ENCODE measurements around the gene CD70. TPM values are rescaled to one million over a fixed set of nuclear protein-coding genes. Genes with fewer than 3 reads are reported as not detected.

The CD70 gene
- total RNA-seq, 3 donors from 2014 or later = not detected

DNA sequence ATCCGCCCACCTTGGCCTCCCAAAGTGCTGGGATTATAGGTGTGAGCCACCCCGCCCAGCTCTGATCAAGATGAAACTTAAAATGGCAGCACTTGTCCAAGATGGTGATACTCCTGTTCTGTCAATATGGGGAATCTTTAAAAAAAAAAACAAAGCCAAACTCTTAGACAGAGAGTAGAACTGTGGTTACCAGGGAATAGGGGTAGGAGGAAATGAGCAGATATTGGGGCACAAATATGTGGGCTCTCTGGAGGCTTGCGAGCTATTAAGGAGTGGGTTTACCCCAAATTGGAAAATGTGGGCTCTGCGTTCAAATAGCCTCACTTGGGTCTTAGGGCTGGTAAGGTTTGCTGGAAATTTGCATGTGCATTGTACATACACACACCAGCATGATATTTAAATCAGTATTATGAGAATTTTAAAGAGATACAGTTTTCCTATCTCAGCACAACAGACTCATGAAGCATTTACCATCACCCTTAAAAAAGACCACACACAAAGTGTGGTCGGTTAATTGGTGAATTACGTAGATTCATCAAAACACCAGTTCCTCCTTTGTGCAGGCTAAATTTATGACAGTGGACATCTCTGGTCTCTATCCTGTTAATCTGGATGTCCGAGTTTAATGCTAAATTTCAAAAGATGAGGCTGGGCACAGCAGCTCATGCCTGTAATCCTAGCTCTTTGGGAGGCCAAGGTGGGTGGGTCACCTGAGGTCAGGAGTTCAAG, 11.3 kb downstream of the CD70 start:
- Histone ChIP-seq H3K9me3 (no peaks in the 10 kb centered on the region), H3K36me3 (no peaks in the 10 kb centered on the region), H3K4me1 (no peaks in the 10 kb centered on the region), H3K27ac (no peak overlapping the region), H3K27me3 (peaks cover 0 to 15% of the 10 kb centered on the region in 2 donors), H3K4me3 (no peak overlapping the region)
- TF ChIP-seq POLR2AphosphoS5 (IDR thresholded peaks at IDR 0.05) = no peak
- TF ChIP-seq POLR2A (IDR thresholded peaks at IDR 0.05) = no peak
- no peak for TF ChIP-seq CTCF (IDR thresholded peaks at IDR 0.05)
- no peak for DNase-seq (ENCODE audit: low spot score in 2 of 2)
- intact Hi-C loops (cut with DNase I; ENCODE audit: low total_unique reads) = no loop called here

- Histone ChIP-seq H3K27me3 (peaks cover 0 to under 1% of the 10 kb centered on the region in 2 donors), H3K4me1 (no peaks in the 10 kb centered on the region), H3K27ac (no peak overlapping the region), H3K36me3 (no peaks in the 10 kb centered on the region), H3K9me3 (no peaks in the 10 kb centered on the region), H3K4me3 (no peak overlapping the region)
- DNase-seq (ENCODE audit: low spot score in 2 of 2) = no peak
- intact Hi-C loops (cut with DNase I; ENCODE audit: low total_unique reads) = no loop called here
- TF ChIP-seq CTCF (IDR thresholded peaks at IDR 0.05) (no peak), POLR2AphosphoS5 (IDR thresholded peaks at IDR 0.05) (no peak), POLR2A (IDR thresholded peaks at IDR 0.05) (no peak)
These were observed 13.3 kb downstream of the CD70 start for GRCh38 chr19:6577476-6578125.

DNA sequence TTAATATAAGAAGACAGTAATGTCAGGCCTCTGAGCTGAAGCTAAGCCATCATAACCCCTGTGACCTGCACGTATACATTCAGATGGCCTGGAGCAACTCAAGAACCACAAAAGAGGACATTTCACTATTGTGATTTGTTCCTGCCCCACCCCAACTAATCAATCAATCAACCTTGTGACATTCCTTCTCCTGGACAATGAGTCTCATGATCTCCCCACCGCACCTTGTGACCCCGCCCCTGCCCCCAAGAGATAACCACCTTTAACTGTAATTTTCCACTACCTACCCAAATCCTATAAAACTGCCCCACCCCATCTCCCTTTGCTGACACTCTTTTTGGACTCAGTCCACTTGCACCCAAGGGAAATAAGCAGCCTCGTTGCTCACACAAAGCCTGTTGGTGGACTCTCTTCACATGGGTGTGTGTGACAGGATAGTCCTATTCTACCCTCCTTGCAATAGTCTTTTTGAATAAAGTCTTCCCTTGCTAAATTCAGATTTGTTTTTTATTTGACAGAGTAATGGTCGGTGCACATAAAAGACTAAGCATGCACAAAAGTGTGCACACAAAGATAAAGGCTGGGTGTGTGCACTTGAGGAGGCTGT, 14.0 kb downstream of the CD70 start:
- no peak for DNase-seq (ENCODE audit: low spot score in 2 of 2)
- Histone ChIP-seq H3K36me3 (no peaks in the 10 kb centered on the region), H3K4me1 (no peaks in the 10 kb centered on the region), H3K9me3 (no peaks in the 10 kb centered on the region), H3K4me3 (no peak overlapping the region), H3K27me3 (peaks cover 0 to 7% of the 10 kb centered on the region in 2 donors), H3K27ac (no peak overlapping the region)
- TF ChIP-seq POLR2AphosphoS5 (IDR thresholded peaks at IDR 0.05) (no peak), CTCF (IDR thresholded peaks at IDR 0.05) (no peak), POLR2A (IDR thresholded peaks at IDR 0.05) (no peak)
- intact Hi-C loops (cut with DNase I; ENCODE audit: low total_unique reads) = no loop called here

- H3K4me1 ChIP-seq = no peaks in the 10 kb centered on the region
- no peak for TF ChIP-seq POLR2A (IDR thresholded peaks at IDR 0.05)
- no peak for TF ChIP-seq POLR2AphosphoS5 (IDR thresholded peaks at IDR 0.05)
- no peak for TF ChIP-seq CTCF (IDR thresholded peaks at IDR 0.05)
- intact Hi-C loops (cut with DNase I; ENCODE audit: low total_unique reads) = no loop called here
- H3K36me3 ChIP-seq = no peaks in the 10 kb centered on the region
- H3K27ac ChIP-seq = no peak overlapping the region
- H3K4me3 ChIP-seq = no peak overlapping the region
- peaks cover 0 to 12% of the 10 kb centered on the region in 2 donors for H3K9me3 ChIP-seq
- peaks cover 0 to 17% of the 10 kb centered on the region in 2 donors for H3K27me3 ChIP-seq
- no peak for DNase-seq (ENCODE audit: low spot score in 2 of 2)
These were observed 17.6 kb downstream of the CD70 start for GRCh38 chr19:6573350-6573749.

GRCh38 chr19:6572217-6572616, 18.7 kb downstream of the CD70 start:
- Histone ChIP-seq H3K27me3 (peaks cover 0 to 17% of the 10 kb centered on the region in 2 donors), H3K36me3 (no peaks in the 10 kb centered on the region), H3K4me3 (no peak overlapping the region), H3K27ac (no peak overlapping the region), H3K4me1 (no peaks in the 10 kb centered on the region), H3K9me3 (peaks cover 0 to 12% of the 10 kb centered on the region in 2 donors)
- no peak for DNase-seq (ENCODE audit: low spot score in 2 of 2)
- intact Hi-C loops (cut with DNase I; ENCODE audit: low total_unique reads) = no loop called here
- TF ChIP-seq POLR2A (IDR thresholded peaks at IDR 0.05) (no peak), POLR2AphosphoS5 (IDR thresholded peaks at IDR 0.05) (no peak), CTCF (IDR thresholded peaks at IDR 0.05) (no peak)

Measured in breast epithelium (tissue), 4 donors.